ENCODE measurements around the gene CACHD1. TPM values are rescaled to one million over a fixed set of nuclear protein-coding genes. Genes with fewer than 3 reads are reported as not detected.
A peak's percentile ranks its signal among the peaks of the same experiment; 100 is the strongest.

The CACHD1 gene
- total and polyA plus RNA-seq, 3 donors from 2014 or later, result 7.4 to 10.3 (median 8.3) TPM

DNA sequence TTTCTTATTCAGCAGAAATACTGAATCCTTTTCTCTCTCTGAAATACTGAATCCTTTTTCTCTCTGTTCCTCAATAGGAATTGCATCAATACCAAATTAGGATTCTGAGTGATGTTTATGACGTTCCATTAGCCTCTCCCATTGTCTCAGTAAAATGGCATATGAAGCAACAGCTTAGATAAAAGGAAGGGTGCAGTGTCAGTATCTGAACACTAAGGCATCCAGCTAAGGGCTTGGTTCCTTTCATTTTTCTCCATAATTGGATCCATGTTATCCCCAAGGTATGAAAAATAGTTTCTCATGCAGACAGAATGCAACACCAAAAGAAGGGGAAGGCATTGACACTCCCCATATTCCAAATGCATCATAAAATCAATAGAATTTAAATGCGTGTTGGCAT, 213.5 kb downstream of the CACHD1 start:
- H3K9me3 ChIP-seq, result no peaks in the 10 kb centered on the region
- DNase-seq, result no peak
- intact Hi-C loops (cut with DNase I; ENCODE audit: low total_unique reads), result no loop called here
- H3K27me3 ChIP-seq, result no peaks in the 10 kb centered on the region
- no peak overlapping the region for H3K27ac ChIP-seq
- TF ChIP-seq CTCF (IDR thresholded peaks at IDR 0.05) (no peak), POLR2A (IDR thresholded peaks at IDR 0.05) (no peak)
- WGBS, 2 donors, result 90 to 91% methylated on average over 2 of the region's 2 CpGs
- H3K4me1 ChIP-seq, result no peaks in the 10 kb centered on the region
- H3K4me3 ChIP-seq, result no peak overlapping the region
- no peaks in the 10 kb centered on the region for H3K36me3 ChIP-seq (ENCODE audit: low read depth, missing control alignments)

DNA sequence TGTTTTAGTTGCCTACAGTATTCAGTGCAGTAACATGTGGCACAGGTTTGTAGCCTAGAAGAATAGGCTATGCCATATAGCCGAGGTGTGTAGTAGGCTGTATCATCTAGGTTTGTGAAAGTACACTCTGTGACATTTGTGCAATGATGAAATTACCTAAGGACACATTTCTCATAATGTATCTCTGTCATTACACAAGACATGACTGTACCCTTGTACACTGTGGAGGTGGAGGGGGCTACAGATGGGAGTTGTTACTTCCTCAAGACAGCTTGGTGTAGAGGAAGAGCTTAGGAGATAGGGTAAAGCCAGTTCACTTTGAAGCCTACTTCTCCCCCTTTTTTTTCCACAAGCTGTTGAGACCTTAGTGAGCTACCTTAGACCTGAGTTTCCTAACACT, 215.3 kb downstream of the CACHD1 start:
- no peaks in the 10 kb centered on the region for H3K36me3 ChIP-seq (ENCODE audit: low read depth, missing control alignments)
- intact Hi-C loops (cut with DNase I; ENCODE audit: low total_unique reads), result loop anchor here (5.0 kb wide), 1 partner anchor 142 kb away; no protein-coding TSS in a partner anchor
- WGBS, 2 donors, result 71 to 91% methylated on average over 1 of the region's 1 CpG
- H3K27me3 ChIP-seq, result no peaks in the 10 kb centered on the region
- H3K9me3 ChIP-seq, result no peaks in the 10 kb centered on the region
- H3K4me3 ChIP-seq, result no peak overlapping the region
- no peak overlapping the region for H3K27ac ChIP-seq
- H3K4me1 ChIP-seq, result no peaks in the 10 kb centered on the region
- no peak for TF ChIP-seq CTCF (IDR thresholded peaks at IDR 0.05)
- no peak for TF ChIP-seq POLR2A (IDR thresholded peaks at IDR 0.05)
- DNase-seq, result no peak

GRCh38 chr1:64685765-64686341, 215.9 kb downstream of the CACHD1 start:
- intact Hi-C loops (cut with DNase I; ENCODE audit: low total_unique reads), result loop anchor here (5.0 kb wide), 1 partner anchor 141 kb away; no protein-coding TSS in a partner anchor

GRCh38 chr1:64686828-64687724, 217.1 kb downstream of the CACHD1 start:
- WGBS, 2 donors, result 49 to 59% methylated on average over 7 of the region's 7 CpGs
- TF ChIP-seq CTCF (IDR thresholded peaks at IDR 0.05) (peak; percentile 43 to 83 (median 76)), POLR2A (IDR thresholded peaks at IDR 0.05) (no peak)
- Histone ChIP-seq H3K4me3 (no peak overlapping the region), H3K36me3 (ENCODE audit: low read depth, missing control alignments) (no peaks in the 10 kb centered on the region), H3K9me3 (no peaks in the 10 kb centered on the region), H3K4me1 (no peaks in the 10 kb centered on the region), H3K27ac (no peak overlapping the region), H3K27me3 (no peaks in the 10 kb centered on the region)
- intact Hi-C loops (cut with DNase I; ENCODE audit: low total_unique reads), result loop anchor here (5.0 kb wide), 1 partner anchor 140 kb away; no protein-coding TSS in a partner anchor
- DNase-seq, result no peak

More at GRCh38 chr1:64685765-64686341, 215.9 kb downstream of the CACHD1 start:
- Histone ChIP-seq H3K4me1 (no peaks in the 10 kb centered on the region), H3K4me3 (no peak overlapping the region), H3K27me3 (no peaks in the 10 kb centered on the region), H3K9me3 (no peaks in the 10 kb centered on the region), H3K36me3 (ENCODE audit: low read depth, missing control alignments) (no peaks in the 10 kb centered on the region), H3K27ac (no peak overlapping the region)
- no peak for DNase-seq
- TF ChIP-seq CTCF (IDR thresholded peaks at IDR 0.05) (no peak), POLR2A (IDR thresholded peaks at IDR 0.05) (no peak)
- WGBS, 2 donors, result 74 to 77% methylated on average over 6 of the region's 6 CpGs
